Cardiac muscle cell (in vitro differentiated cells and primary cell): Measurements from ENCODE around the gene CCDC50. TPM values are rescaled to one million over a fixed set of nuclear protein-coding genes. Genes with fewer than 3 reads are reported as not detected.

ENCODE experiments used
- DNase-seq, 2 donors: peaks; one replicate each; pipeline versions ENCODE4 v3.0.0 to v3.0.0-alpha.2; 2010 to 2017; ENCODE audit warnings: low read depth in 1 of 2, low spot score in 1 of 2
- H3K27ac ChIP-seq: fragments of 200-600 bp; sonication (generic); 2 replicates; pipeline ENCODE4 v1.5.1; 2016
- H3K27me3 ChIP-seq: fragments of 200-600 bp; sonication (generic); 2 replicates; pipeline ENCODE4 v1.6.0; 2016; ENCODE audit warnings: control low read depth
- H3K36me3 ChIP-seq: fragments of 200-600 bp; sonication (generic); 2 replicates; pipeline ENCODE4 v1.5.1; 2016; ENCODE audit warnings: control low read depth
- H3K4me1 ChIP-seq: fragments of 200-600 bp; sonication (generic); 2 replicates; pipeline ENCODE4 v1.8.1; 2017; ENCODE audit warnings: low read depth, mild to moderate bottlenecking, mixed run types
- H3K4me3 ChIP-seq: fragments of 200-600 bp; sonication (generic); 2 replicates; pipeline ENCODE4 v1.5.1; 2016; ENCODE audit warnings: mild to moderate bottlenecking
- H3K9me3 ChIP-seq: fragments of 200-600 bp; sonication (generic); 2 replicates; pipeline ENCODE4 v1.5.1; 2017; ENCODE audit warnings: low read depth, mild to moderate bottlenecking, control low read depth
- polyA plus RNA-seq: library from polyadenylated mRNA; unstranded; fragments of >200 nt; fragmentation: Nextera tagmentation; extraction: Ambion mirVana; gene quantifications from 2 replicates; pipeline ENCODE4 v1.2.1, GENCODE V29; 2016
- total RNA-seq: library from RNA; depleted of rRNA; stranded (reverse); fragments of >200 nt; gene quantifications from 2 replicates; pipeline ENCODE4 v1.2.3, GENCODE V29; 2016
- TF ChIP-seq, protein P1 (sequence below): IDR thresholded peaks from 2 replicates; pipeline ENCODE4 v1.5.1; 2012; ENCODE audit warnings: low read depth, mild to moderate bottlenecking, low read length

The CCDC50 gene
- total and polyA plus RNA-seq, 2 experiments from 2014 or later, result 25.3 to 82.3 TPM

DNA sequence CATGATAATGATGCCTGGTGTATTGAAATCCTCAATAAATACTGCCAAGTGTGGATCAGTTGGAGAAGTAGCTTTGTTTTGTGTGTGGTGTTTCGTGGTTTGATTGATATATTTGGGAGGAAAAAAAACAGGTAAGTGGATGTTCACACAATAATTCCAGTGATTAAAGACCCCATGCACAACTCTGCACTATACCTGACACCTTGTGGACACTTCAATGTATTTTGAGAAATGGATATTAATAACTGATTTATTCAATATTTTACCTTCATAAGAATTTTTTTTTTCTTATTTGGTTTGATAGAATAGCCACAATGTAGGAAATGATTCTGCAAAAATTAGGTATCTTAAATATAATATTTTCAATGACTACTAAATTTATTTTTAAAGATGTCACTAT lies 69.4 kb downstream of the CCDC50 start:
- H3K36me3 ChIP-seq, result no peaks in the 10 kb centered on the region
- H3K27ac ChIP-seq, result no peak overlapping the region
- TF ChIP-seq, protein P1, sequence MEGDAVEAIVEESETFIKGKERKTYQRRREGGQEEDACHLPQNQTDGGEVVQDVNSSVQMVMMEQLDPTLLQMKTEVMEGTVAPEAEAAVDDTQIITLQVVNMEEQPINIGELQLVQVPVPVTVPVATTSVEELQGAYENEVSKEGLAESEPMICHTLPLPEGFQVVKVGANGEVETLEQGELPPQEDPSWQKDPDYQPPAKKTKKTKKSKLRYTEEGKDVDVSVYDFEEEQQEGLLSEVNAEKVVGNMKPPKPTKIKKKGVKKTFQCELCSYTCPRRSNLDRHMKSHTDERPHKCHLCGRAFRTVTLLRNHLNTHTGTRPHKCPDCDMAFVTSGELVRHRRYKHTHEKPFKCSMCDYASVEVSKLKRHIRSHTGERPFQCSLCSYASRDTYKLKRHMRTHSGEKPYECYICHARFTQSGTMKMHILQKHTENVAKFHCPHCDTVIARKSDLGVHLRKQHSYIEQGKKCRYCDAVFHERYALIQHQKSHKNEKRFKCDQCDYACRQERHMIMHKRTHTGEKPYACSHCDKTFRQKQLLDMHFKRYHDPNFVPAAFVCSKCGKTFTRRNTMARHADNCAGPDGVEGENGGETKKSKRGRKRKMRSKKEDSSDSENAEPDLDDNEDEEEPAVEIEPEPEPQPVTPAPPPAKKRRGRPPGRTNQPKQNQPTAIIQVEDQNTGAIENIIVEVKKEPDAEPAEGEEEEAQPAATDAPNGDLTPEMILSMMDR, result no peak
- no peak overlapping the region for H3K4me3 ChIP-seq
- no peak for DNase-seq
- no peaks in the 10 kb centered on the region for H3K27me3 ChIP-seq
- H3K9me3 ChIP-seq, result no peaks in the 10 kb centered on the region
- no peaks in the 10 kb centered on the region for H3K4me1 ChIP-seq

DNA sequence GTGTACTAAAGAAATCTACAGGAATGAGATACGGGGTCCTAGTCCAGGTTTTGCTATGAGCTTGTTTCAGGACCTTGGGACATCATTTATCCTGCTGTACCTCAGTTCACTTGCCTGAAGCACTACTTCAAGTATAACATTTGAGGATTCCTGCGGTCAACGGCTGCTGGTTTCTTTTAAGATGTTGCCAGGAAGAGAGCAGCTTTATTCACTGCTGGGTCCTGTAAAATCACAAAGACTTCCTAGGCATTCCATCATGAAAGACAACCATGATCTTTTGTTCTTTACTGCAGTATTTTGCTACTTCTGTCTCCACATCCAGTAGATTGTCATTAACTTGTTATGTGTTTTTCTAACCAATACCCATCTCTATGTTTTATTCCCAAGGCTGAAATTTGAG lies 70.7 kb downstream of the CCDC50 start:
- Histone ChIP-seq H3K4me3 (no peak overlapping the region), H3K4me1 (no peaks in the 10 kb centered on the region), H3K27me3 (no peaks in the 10 kb centered on the region), H3K27ac (no peak overlapping the region), H3K9me3 (no peaks in the 10 kb centered on the region), H3K36me3 (no peaks in the 10 kb centered on the region)
- DNase-seq, result no peak
- TF ChIP-seq, protein P1, result no peak

DNA sequence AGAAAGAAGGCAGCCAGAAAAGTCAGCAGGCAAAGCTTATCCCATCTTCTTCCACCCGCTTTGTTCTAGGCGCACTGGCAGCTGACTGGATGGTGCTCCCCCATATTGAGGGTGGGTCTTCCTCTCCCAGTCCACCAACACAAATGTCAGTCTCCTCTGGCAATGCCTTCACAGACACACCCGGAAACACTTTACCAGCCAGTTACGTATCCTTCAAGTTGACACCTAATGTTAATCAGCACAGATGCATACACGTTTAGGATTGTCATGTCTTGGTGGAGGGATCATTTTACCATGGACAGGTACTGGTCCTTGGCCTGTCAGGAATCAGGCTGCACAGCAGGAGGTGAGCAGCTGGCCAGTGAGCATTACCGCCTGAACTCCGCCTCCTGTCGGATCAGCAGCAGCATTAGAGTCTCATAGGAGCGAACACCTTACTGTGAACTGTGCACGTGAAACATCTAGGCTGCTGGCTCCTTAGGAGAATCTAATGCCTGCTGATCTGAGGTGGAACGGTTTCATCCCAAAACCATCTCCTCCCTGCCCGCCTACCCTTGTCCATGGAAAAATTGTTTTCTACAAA lies 72.7 kb downstream of the CCDC50 start:
- Histone ChIP-seq H3K36me3 (no peaks in the 10 kb centered on the region), H3K9me3 (no peaks in the 10 kb centered on the region), H3K27ac (no peak overlapping the region), H3K4me1 (no peaks in the 10 kb centered on the region), H3K27me3 (no peaks in the 10 kb centered on the region), H3K4me3 (no peak overlapping the region)
- DNase-seq, result no peak
- TF ChIP-seq, protein P1, result no peak

DNA sequence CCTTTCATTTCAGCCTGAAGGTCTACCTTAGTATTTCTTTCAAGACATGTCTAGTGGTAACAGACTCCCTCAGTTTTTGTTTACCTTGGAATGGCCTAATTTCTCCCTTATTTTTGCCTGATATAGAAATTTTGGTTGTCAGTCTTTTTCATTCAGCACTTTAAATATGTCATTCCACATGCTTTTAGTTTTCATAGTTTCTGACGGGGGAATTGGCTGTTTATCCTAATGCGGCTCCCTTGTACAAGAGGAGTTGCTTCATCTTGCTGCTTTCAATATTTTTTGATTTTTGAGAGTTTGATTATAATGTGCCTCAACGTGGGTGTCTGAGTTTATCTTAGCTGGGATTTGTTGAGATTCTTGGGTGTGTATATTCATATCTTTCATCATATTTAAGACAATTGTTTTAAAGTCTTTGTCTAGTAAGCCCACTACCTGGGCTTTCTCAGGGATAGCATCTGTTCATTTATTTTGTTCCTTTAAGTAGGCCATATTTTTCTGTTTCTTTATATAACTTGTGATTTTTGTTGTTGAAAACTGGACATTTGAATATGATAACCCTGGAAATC lies 80.7 kb downstream of the CCDC50 start:
- TF ChIP-seq, protein P1, result no peak

DNA sequence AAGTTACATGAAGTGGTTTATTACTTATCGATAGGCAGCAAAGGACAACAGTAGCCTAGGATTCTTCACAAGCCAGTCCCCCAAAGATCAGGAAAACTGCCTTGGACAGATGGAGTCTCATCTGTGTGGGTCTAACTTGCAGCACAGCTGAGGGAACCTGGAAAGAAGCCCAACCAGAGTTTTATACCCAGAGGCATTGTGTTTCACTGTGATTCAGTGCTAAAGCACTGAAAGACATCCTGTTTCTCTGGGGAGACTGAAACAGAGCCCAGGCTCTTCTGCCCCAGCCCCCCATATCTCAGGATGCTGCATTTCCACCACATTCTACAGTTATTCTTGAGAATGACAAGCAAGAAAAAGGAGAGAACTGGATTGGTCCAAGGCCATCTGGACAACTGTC lies 83.6 kb downstream of the CCDC50 start:
- TF ChIP-seq, protein P1, result no peak
- Histone ChIP-seq H3K27me3 (no peaks in the 10 kb centered on the region), H3K36me3 (no peaks in the 10 kb centered on the region), H3K9me3 (no peaks in the 10 kb centered on the region), H3K4me1 (no peaks in the 10 kb centered on the region), H3K4me3 (no peak overlapping the region), H3K27ac (no peak overlapping the region)
- DNase-seq, result peak in 1 of 2 donors; percentile 80

More for the DNA sequence above, 80.7 kb downstream of the CCDC50 start:
- no peaks in the 10 kb centered on the region for H3K27me3 ChIP-seq
- no peaks in the 10 kb centered on the region for H3K4me1 ChIP-seq
- no peaks in the 10 kb centered on the region for H3K36me3 ChIP-seq
- DNase-seq, result no peak
- H3K27ac ChIP-seq, result no peak overlapping the region
- no peaks in the 10 kb centered on the region for H3K9me3 ChIP-seq
- H3K4me3 ChIP-seq, result no peak overlapping the region
